Lower leg skin (tissue), 4 donors: ENCODE results near the gene DNMT3A. TPM values are rescaled to one million over a fixed set of nuclear protein-coding genes. Genes with fewer than 3 reads are reported as not detected.
"Not testable (repeated sequence)": the region's sequence is repeated elsewhere in the genome, so short reads cannot be mapped to it uniquely, and the experiment has no call there.

Experiments
- DNase-seq, 2 donors: peaks; one replicate each; pipeline ENCODE4 v3.0.0-alpha.2; 2019; ENCODE audit warnings: low spot score in 2 of 2
- H3K4me3 ChIP-seq: fragments of 200-600 bp; sonication (generic); 2 replicates; pipeline ENCODE4 v1.5.1; 2017; ENCODE audit warnings: mild to moderate bottlenecking, low read depth; ENCODE audit not compliant: poor library complexity, severe bottlenecking
- CTCF ChIP-seq, 3 donors: fragments of 450-650 bp; IDR thresholded peaks; one replicate each; pipeline ENCODE4 v1.5.1; 2016; ENCODE audit warnings: antibody characterized with exemption in 3 of 3, mild to moderate bottlenecking in 3 of 3, moderate library complexity in 2 of 3
- POLR2A ChIP-seq, 2 donors: fragments of 450-650 bp; IDR thresholded peaks; one replicate each; pipeline ENCODE4 v1.6.1; 2016 to 2017; ENCODE audit warnings: antibody characterized with exemption in 2 of 2, mild to moderate bottlenecking in 1 of 2, moderate library complexity in 1 of 2
- WGBS, 2 donors: methylation state at CpG; one replicate each; pipeline ENCODE4 v1.1.5; 2018; 5-methylcytosine and 5-hydroxymethylcytosine counted together
- intact Hi-C: fragments of 100-400 bp; cut with DNase I; formaldehyde crosslinking; loops from one replicate; pipeline ENCODE4 v1.15.0; 2023; ENCODE audit warnings: low total_unique reads
- total RNA-seq, 4 donors: library from RNA; depleted of rRNA; stranded (reverse); fragments of >200 nt; gene quantifications; one replicate each; pipeline ENCODE4 v1.1.0, GENCODE V29; 2016

The DNMT3A gene
- total RNA-seq, 4 donors from 2014 or later = 4.3 to 7.4 (median 6.9) TPM

GRCh38 chr2:25273985-25274535 is 67.7 kb downstream of the DNMT3A start:
- DNase-seq = no peak
- 89 to 90% methylated on average over 5 of the region's 5 CpGs for WGBS, 2 donors
- TF ChIP-seq POLR2A (IDR thresholded peaks at IDR 0.05) (no peak), CTCF (IDR thresholded peaks at IDR 0.05) (no peak)
- intact Hi-C loops = no loop called here
- H3K4me3 ChIP-seq = no peak overlapping the region

- intact Hi-C loops, DNase-seq, H3K4me3 ChIP-seq: not testable (repeated sequence)
- 92 to 93% methylated on average over 9 of the region's 9 CpGs for WGBS, 2 donors
Observed at GRCh38 chr2:25272705-25273104, 69.0 kb downstream of the DNMT3A start.

GRCh38 chr2:25270061-25270460 is 71.7 kb downstream of the DNMT3A start:
- TF ChIP-seq CTCF (IDR thresholded peaks at IDR 0.05) (no peak), POLR2A (IDR thresholded peaks at IDR 0.05) (no peak)
- DNase-seq = no peak
- WGBS, 2 donors = 80 to 89% methylated on average over 7 of the region's 7 CpGs
- H3K4me3 ChIP-seq = no peak overlapping the region
- intact Hi-C loops = no loop called here

GRCh38 chr2:25269233-25269632 is 72.5 kb downstream of the DNMT3A start:
- TF ChIP-seq POLR2A (IDR thresholded peaks at IDR 0.05) (no peak), CTCF (IDR thresholded peaks at IDR 0.05) (no peak)
- intact Hi-C loops = no loop called here
- no peak overlapping the region for H3K4me3 ChIP-seq
- 85 to 91% methylated on average over 3 of the region's 3 CpGs for WGBS, 2 donors
- no peak for DNase-seq

GRCh38 chr2:25268139-25268538 is 73.6 kb downstream of the DNMT3A start:
- no peak overlapping the region for H3K4me3 ChIP-seq
- WGBS, 2 donors = 89 to 91% methylated on average over 10 of the region's 10 CpGs
- TF ChIP-seq CTCF (IDR thresholded peaks at IDR 0.05) (no peak), POLR2A (IDR thresholded peaks at IDR 0.05) (no peak)
- intact Hi-C loops = no loop called here
- DNase-seq = no peak

- no peak for TF ChIP-seq CTCF (IDR thresholded peaks at IDR 0.05)
- no peak for TF ChIP-seq POLR2A (IDR thresholded peaks at IDR 0.05)
- no peak for DNase-seq
- no peak overlapping the region for H3K4me3 ChIP-seq
- intact Hi-C loops = no loop called here
Observed at GRCh38 chr2:25266399-25266798, 75.3 kb downstream of the DNMT3A start.
